GM23248 (cell line): ENCODE data around the gene SNRK. TPM values are rescaled to one million over a fixed set of nuclear protein-coding genes. Genes with fewer than 3 reads are reported as not detected.

Experiments
- DNase-seq: peaks from one replicate; pipeline ENCODE4 v3.0.0-alpha.2; 2015
- H2AFZ ChIP-seq: fragments of 200-600 bp; sonication (generic); 2 replicates; pipeline ENCODE4 v1.6.1; 2016; ENCODE audit warnings: antibody characterized with exemption
- H3F3A ChIP-seq: fragments of 200-600 bp; sonication (generic); 2 replicates; pipeline ENCODE4 v1.6.1; 2016; ENCODE audit warnings: mild to moderate bottlenecking, antibody characterized with exemption, mixed run types; ENCODE audit not compliant: insufficient read depth
- H3K27ac ChIP-seq: fragments of 200-600 bp; sonication (generic); 2 replicates; pipeline ENCODE4 v1.5.1; 2016; ENCODE audit warnings: mild to moderate bottlenecking
- H3K27me3 ChIP-seq: fragments of 200-600 bp; sonication (generic); replicated peaks from 2 replicates; pipeline ENCODE4 v1.6.1; 2016; ENCODE audit warnings: mild to moderate bottlenecking; ENCODE audit not compliant: insufficient read depth
- H3K36me3 ChIP-seq: fragments of 200-600 bp; sonication (generic); 2 replicates; pipeline ENCODE4 v1.6.1; 2016; ENCODE audit warnings: low read depth, mild to moderate bottlenecking
- H3K4me1 ChIP-seq: fragments of 200-600 bp; sonication (generic); 2 replicates; pipeline ENCODE4 v1.6.1; 2016; ENCODE audit warnings: mild to moderate bottlenecking; ENCODE audit not compliant: insufficient read depth
- H3K4me2 ChIP-seq: fragments of 200-600 bp; sonication (generic); one replicate; pipeline ENCODE4 v1.6.1; 2016; ENCODE audit warnings: mild to moderate bottlenecking; ENCODE audit not compliant: unreplicated experiment
- H3K4me3 ChIP-seq: fragments of 200-600 bp; sonication (generic); 2 replicates; pipeline ENCODE4 v1.5.1; 2016; ENCODE audit warnings: mild to moderate bottlenecking
- H3K79me2 ChIP-seq: fragments of 200-600 bp; sonication (generic); 2 replicates; pipeline ENCODE4 v1.6.1; 2016; ENCODE audit warnings: mild to moderate bottlenecking; ENCODE audit not compliant: insufficient read depth
- H3K9ac ChIP-seq: fragments of 200-600 bp; sonication (generic); 2 replicates; pipeline ENCODE4 v1.6.1; 2016; ENCODE audit warnings: mild to moderate bottlenecking
- H3K9me2 ChIP-seq: fragments of 200-600 bp; sonication (generic); 2 replicates; pipeline ENCODE4 v1.6.1; 2016; ENCODE audit warnings: mixed run types, mild to moderate bottlenecking, moderate library complexity; ENCODE audit not compliant: insufficient read depth
- H3K9me3 ChIP-seq: fragments of 200-600 bp; sonication (generic); one replicate; pipeline ENCODE4 v1.6.1; 2017; ENCODE audit warnings: low read depth
- H4K20me1 ChIP-seq: fragments of 200-600 bp; sonication (generic); 2 replicates; pipeline ENCODE4 v1.6.0; 2016; ENCODE audit not compliant: insufficient read depth
- EZH2 ChIP-seq: fragments of 200-600 bp; sonication (generic); IDR thresholded peaks from 2 replicates; pipeline ENCODE4 v1.6.1; 2018; ENCODE audit warnings: antibody characterized with exemption, mild to moderate bottlenecking; ENCODE audit not compliant: insufficient read depth, poor library complexity, severe bottlenecking
- EZH2phosphoT487 ChIP-seq: fragments of 200-600 bp; sonication (generic); IDR thresholded peaks from 2 replicates; pipeline ENCODE4 v1.6.1; 2018; ENCODE audit warnings: antibody characterized with exemption, moderate library complexity, mild to moderate bottlenecking, low read depth; ENCODE audit not compliant: insufficient read depth
- WGBS, 2 experiments: methylation state at CpG; one replicate each; pipeline ENCODE4 v1.1.6; 2015 to 2017; ENCODE audit warnings: low lambda C conversion rate in 2 of 2, low coverage in 1 of 2; ENCODE audit errors: missing lambda C conversion rate in 2 of 2; 5-methylcytosine and 5-hydroxymethylcytosine counted together
- in situ Hi-C: fragments of 300-500 bp; cut with MboI; formaldehyde crosslinking; loops from 2 replicates; pipeline ENCODE4 v1.15.0; 2020
- polyA plus RNA-seq: library from polyadenylated mRNA; unstranded; fragments of >200 nt; fragmentation: Nextera tagmentation; extraction: Ambion mirVana; gene quantifications from 2 replicates; pipeline ENCODE4 v1.2.1, GENCODE V29; 2016
- total RNA-seq: library from RNA; depleted of rRNA; stranded (reverse); fragments of >200 nt; shearing (Covaris generic); gene quantifications from 2 replicates; pipeline ENCODE4 v1.2.3, GENCODE V29; 2014

The SNRK gene
- total and polyA plus RNA-seq, 2 experiments from 2014 or later: 6.4 to 15.0 TPM

- no peak for DNase-seq
- Histone ChIP-seq H3K79me2 (peaks cover 95% of the 10 kb centered on the region), H3K27ac (no peak overlapping the region), H3K9ac (no peak overlapping the region), H3F3A (no peaks in the 10 kb centered on the region), H3K4me2 (no peak overlapping the region), H3K36me3 (peaks cover 8% of the 10 kb centered on the region; the same call in 1 of the 2 replicates), H3K4me1 (no peaks in the 10 kb centered on the region), H3K27me3 (no peaks in the 10 kb centered on the region), H4K20me1 (no peaks in the 10 kb centered on the region), H3K9me3 (no peaks in the 10 kb centered on the region), H3K4me3 (no peak overlapping the region), H2AFZ (no peak overlapping the region), H3K9me2 (no peaks in the 10 kb centered on the region)
- in situ Hi-C loops: no loop called here
- TF ChIP-seq EZH2phosphoT487 (no peak), EZH2 (no peak)
- WGBS, 2 experiments: 88 to 90% methylated on average over 4 of the region's 4 CpGs
These were observed 30.6 kb downstream of the SNRK start for GRCh38 chr3:43316783-43317460.

DNA sequence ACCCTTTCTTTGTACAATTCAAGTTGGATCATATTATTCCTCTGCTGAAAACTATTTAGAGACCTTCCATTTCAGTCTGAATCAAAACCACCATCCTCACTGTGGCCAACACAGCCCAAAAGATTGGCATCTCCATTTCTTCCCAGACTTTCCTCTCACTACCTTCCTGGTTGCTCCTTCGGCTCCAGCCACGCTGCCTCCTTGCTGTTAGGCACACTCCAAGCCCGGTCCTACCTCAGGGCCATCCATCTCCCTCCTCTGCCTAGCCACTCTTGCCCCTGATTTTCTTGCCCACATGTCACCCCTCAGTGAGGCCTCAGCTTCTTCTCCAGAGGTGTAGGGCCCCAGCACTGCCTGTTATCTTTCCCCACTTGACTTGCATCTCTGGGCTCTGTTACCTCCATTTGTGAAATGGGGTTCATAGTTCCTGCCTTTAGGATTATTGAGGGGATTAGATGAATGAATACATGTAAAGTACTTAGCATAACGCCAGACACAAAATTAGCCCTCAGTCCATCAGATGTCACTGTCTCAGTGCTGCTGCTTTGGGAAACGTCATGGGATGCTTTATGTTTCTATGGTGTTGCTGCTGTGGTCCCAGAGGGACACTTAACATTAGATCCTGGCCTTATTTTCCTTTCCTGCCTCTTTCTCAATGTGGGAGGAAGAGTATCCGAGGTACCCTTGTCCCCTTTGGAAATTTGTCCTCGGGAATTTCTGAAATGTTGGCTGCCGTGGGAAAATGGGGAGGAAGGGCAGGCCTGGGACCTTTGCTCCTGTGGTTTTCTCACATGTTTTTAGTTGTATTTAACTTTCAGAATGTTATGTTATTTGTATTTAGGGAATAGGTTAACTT, 31.3 kb downstream of the SNRK start:
- Histone ChIP-seq H3K9ac (no peak overlapping the region), H3K79me2 (peaks cover 95% of the 10 kb centered on the region), H3K4me3 (no peak overlapping the region), H4K20me1 (no peaks in the 10 kb centered on the region), H3F3A (no peaks in the 10 kb centered on the region), H3K27ac (no peak overlapping the region), H3K4me2 (no peak overlapping the region), H3K27me3 (no peaks in the 10 kb centered on the region), H3K36me3 (peaks cover 3% of the 10 kb centered on the region; the same call in 1 of the 2 replicates), H2AFZ (no peak overlapping the region), H3K4me1 (no peaks in the 10 kb centered on the region), H3K9me3 (no peaks in the 10 kb centered on the region), H3K9me2 (no peaks in the 10 kb centered on the region)
- TF ChIP-seq EZH2 (no peak), EZH2phosphoT487 (no peak)
- 83% methylated on average over 8 of the region's 8 CpGs for WGBS, 2 experiments
- in situ Hi-C loops: no loop called here
- DNase-seq: no peak

DNA sequence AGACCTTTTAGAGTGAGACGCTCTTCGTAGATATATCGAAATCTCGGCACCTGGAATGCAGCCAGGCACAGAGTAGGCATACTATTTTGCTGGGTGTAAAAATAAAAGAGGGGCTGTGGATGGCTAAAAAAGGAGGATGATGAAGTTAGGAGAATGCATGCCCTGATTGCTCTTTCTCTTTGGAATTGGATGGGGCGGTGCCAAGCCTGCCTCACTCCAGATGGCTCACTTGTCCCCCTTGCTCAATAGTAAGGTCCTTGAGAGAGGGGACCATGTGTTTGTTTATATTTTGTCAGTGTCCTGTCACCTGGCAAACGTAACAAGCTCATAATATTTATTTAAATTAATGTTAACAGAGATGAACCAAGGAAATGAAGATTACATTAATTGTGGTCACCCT, 33.0 kb downstream of the SNRK start:
- in situ Hi-C loops: no loop called here

DNA sequence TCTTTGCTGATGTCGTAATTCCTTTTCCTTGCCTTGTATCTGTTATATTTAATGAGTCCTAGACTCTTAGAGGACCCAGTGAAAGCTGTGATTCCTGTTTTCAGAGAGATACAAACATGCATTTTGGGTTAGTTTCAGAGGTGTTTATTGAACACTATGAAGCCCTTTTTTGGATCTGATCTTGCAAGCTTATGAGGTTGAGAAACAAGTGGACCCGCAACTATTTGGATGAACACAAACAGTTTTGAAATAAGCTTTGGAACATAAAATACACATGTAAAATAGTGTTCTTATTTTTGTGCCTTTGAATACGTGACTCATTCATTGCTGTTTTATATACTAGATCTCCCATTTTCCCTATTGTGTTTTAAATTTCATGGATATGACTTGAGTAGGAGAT, 33.5 kb downstream of the SNRK start:
- H3K27me3 ChIP-seq: no peaks in the 10 kb centered on the region
- H3K4me2 ChIP-seq: no peak overlapping the region
- H3K4me1 ChIP-seq: no peaks in the 10 kb centered on the region
- TF ChIP-seq EZH2phosphoT487 (no peak), EZH2 (no peak)
- peaks cover 94% of the 10 kb centered on the region for H3K79me2 ChIP-seq
- DNase-seq: no peak
- no peaks in the 10 kb centered on the region for H3K9me2 ChIP-seq
- no peaks in the 10 kb centered on the region for H3F3A ChIP-seq
- H3K9ac ChIP-seq: no peak overlapping the region
- no peaks in the 10 kb centered on the region for H3K9me3 ChIP-seq
- 67 to 72% methylated on average over 3 of the region's 3 CpGs for WGBS, 2 experiments
- no peaks in the 10 kb centered on the region; the same call in 1 of the 2 replicates for H3K36me3 ChIP-seq
- no peak overlapping the region for H2AFZ ChIP-seq
- H3K4me3 ChIP-seq: no peak overlapping the region
- H4K20me1 ChIP-seq: no peaks in the 10 kb centered on the region
- H3K27ac ChIP-seq: no peak overlapping the region
- in situ Hi-C loops: no loop called here

More for the DNA sequence above, 33.0 kb downstream of the SNRK start:
- no peaks in the 10 kb centered on the region for H3K4me1 ChIP-seq
- H3K79me2 ChIP-seq: peaks cover 94% of the 10 kb centered on the region
- H3K9ac ChIP-seq: no peak overlapping the region
- H2AFZ ChIP-seq: no peak overlapping the region
- no peaks in the 10 kb centered on the region for H3K27me3 ChIP-seq
- H3F3A ChIP-seq: no peaks in the 10 kb centered on the region
- WGBS, 2 experiments: 91 to 92% methylated on average over 6 of the region's 6 CpGs
- H3K9me3 ChIP-seq: no peaks in the 10 kb centered on the region
- no peaks in the 10 kb centered on the region for H4K20me1 ChIP-seq
- H3K4me2 ChIP-seq: no peak overlapping the region
- TF ChIP-seq EZH2: no peak
- TF ChIP-seq EZH2phosphoT487: no peak
- no peaks in the 10 kb centered on the region for H3K9me2 ChIP-seq
- no peak overlapping the region for H3K4me3 ChIP-seq
- no peak overlapping the region for H3K27ac ChIP-seq
- DNase-seq: no peak
- no peaks in the 10 kb centered on the region; the same call in 1 of the 2 replicates for H3K36me3 ChIP-seq
